Suprapubic skin (tissue), 4 donors: ENCODE measurements around the gene TLR6. TPM values are rescaled to one million over a fixed set of nuclear protein-coding genes. Genes with fewer than 3 reads are reported as not detected.

ENCODE experiments used
- DNase-seq, 2 donors: peaks; one replicate each; pipeline ENCODE4 v3.0.0-alpha.2; 2019; ENCODE audit warnings: low spot score in 2 of 2
- H3K27ac ChIP-seq: fragments of 200-600 bp; sonication (generic); one replicate; pipeline ENCODE4 v1.5.1; 2019
- H3K27me3 ChIP-seq: fragments of 200-600 bp; sonication (generic); one replicate; pipeline ENCODE4 v1.5.1; 2019
- H3K36me3 ChIP-seq: fragments of 200-600 bp; sonication (generic); one replicate; pipeline ENCODE4 v1.5.1; 2019
- H3K4me1 ChIP-seq: fragments of 200-600 bp; sonication (generic); one replicate; pipeline ENCODE4 v1.5.1; 2019
- H3K4me3 ChIP-seq: fragments of 200-600 bp; sonication (generic); one replicate; pipeline ENCODE4 v1.5.1; 2019; ENCODE audit warnings: mild to moderate bottlenecking
- H3K9me3 ChIP-seq: fragments of 200-600 bp; sonication (generic); one replicate; pipeline ENCODE4 v1.5.1; 2019
- CTCF ChIP-seq, 2 donors: fragments of 200-600 bp in 1 of 2; fragments of 450-650 bp in 1 of 2; sonication (generic) in 1 of 2; IDR thresholded peaks; one replicate each; pipeline ENCODE4 v1.5.1; 2016 to 2019; ENCODE audit warnings: antibody characterized with exemption in 2 of 2, mild to moderate bottlenecking in 1 of 2, moderate library complexity in 1 of 2
- EP300 ChIP-seq: sonication (generic); formaldehyde crosslinking; IDR thresholded peaks from one replicate; pipeline ENCODE4 v1.6.1; 2017; ENCODE audit warnings: antibody characterized with exemption
- POLR2A ChIP-seq, 2 donors: fragments of 450-650 bp; IDR thresholded peaks; one replicate each; pipeline ENCODE4 v1.6.1; 2017; ENCODE audit warnings: antibody characterized with exemption in 2 of 2, mild to moderate bottlenecking in 2 of 2, moderate library complexity in 2 of 2
- POLR2AphosphoS5 ChIP-seq, 3 donors: sonication (generic); formaldehyde crosslinking; IDR thresholded peaks; one replicate each; pipeline ENCODE4 v1.6.1; 2017; ENCODE audit warnings: antibody characterized with exemption in 3 of 3
- WGBS: methylation state at CpG from one replicate; pipeline ENCODE4 v1.1.5; 2018; 5-methylcytosine and 5-hydroxymethylcytosine counted together
- total RNA-seq, 4 donors: library from RNA; depleted of rRNA; stranded (reverse); fragments of >200 nt; gene quantifications; one replicate each; pipeline ENCODE4 v1.1.0, GENCODE V29; 2016

TLR6 gene
- total RNA-seq, 4 donors from 2014 or later = 2.1 to 6.4 (median 2.5) TPM

DNA sequence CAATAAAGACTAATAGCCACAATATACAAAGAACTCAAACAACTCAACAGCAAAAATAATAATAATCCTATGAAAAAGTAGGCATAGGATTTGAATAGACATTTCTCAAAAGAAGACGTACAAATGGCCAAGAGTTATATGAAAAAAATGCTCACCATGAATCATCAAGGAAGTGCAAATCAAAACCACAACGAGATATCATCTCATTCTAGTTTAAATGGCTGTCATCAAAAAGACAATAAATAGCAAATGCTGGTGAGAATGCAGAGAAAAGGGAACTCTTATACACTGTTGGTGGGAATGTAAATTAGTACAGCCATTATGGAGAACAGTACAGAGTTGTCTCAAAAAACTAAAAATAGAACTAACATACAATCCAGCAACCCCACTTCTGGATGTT is 18.8 kb downstream of the TLR6 start:
- 28% methylated on average over 2 of the region's 2 CpGs for WGBS
- no peak for DNase-seq
- Histone ChIP-seq H3K27me3 (no peaks in the 10 kb centered on the region), H3K4me1 (no peaks in the 10 kb centered on the region), H3K4me3 (no peak overlapping the region), H3K9me3 (peaks cover 9% of the 10 kb centered on the region), H3K27ac (no peak overlapping the region), H3K36me3 (no peaks in the 10 kb centered on the region)
- TF ChIP-seq POLR2A (IDR thresholded peaks at IDR 0.05) (no peak), CTCF (IDR thresholded peaks at IDR 0.05) (no peak), EP300 (no peak), POLR2AphosphoS5 (IDR thresholded peaks at IDR 0.05) (no peak)

- H3K9me3 ChIP-seq = peaks cover 9% of the 10 kb centered on the region
- DNase-seq = no peak
- no peak overlapping the region for H3K27ac ChIP-seq
- no peaks in the 10 kb centered on the region for H3K36me3 ChIP-seq
- no peak overlapping the region for H3K4me3 ChIP-seq
- H3K4me1 ChIP-seq = no peaks in the 10 kb centered on the region
- no peak for TF ChIP-seq CTCF (IDR thresholded peaks at IDR 0.05)
- no peak for TF ChIP-seq POLR2AphosphoS5 (IDR thresholded peaks at IDR 0.05)
- TF ChIP-seq POLR2A (IDR thresholded peaks at IDR 0.05) = no peak
- no peaks in the 10 kb centered on the region for H3K27me3 ChIP-seq
Observed at GRCh38 chr4:38837334-38837733, 19.3 kb downstream of the TLR6 start.

- peaks cover 9% of the 10 kb centered on the region for H3K9me3 ChIP-seq
- WGBS = 94% methylated on average over 4 of the region's 4 CpGs
- H3K4me1 ChIP-seq = no peaks in the 10 kb centered on the region
- no peak overlapping the region for H3K27ac ChIP-seq
- H3K36me3 ChIP-seq = no peaks in the 10 kb centered on the region
- DNase-seq = no peak
- no peak for TF ChIP-seq EP300
- TF ChIP-seq POLR2A (IDR thresholded peaks at IDR 0.05) = no peak
- no peak for TF ChIP-seq POLR2AphosphoS5 (IDR thresholded peaks at IDR 0.05)
- TF ChIP-seq CTCF (IDR thresholded peaks at IDR 0.05) = no peak
- H3K27me3 ChIP-seq = no peaks in the 10 kb centered on the region
- no peak overlapping the region for H3K4me3 ChIP-seq
Observed at GRCh38 chr4:38834570-38834969, 22.0 kb downstream of the TLR6 start.

DNA sequence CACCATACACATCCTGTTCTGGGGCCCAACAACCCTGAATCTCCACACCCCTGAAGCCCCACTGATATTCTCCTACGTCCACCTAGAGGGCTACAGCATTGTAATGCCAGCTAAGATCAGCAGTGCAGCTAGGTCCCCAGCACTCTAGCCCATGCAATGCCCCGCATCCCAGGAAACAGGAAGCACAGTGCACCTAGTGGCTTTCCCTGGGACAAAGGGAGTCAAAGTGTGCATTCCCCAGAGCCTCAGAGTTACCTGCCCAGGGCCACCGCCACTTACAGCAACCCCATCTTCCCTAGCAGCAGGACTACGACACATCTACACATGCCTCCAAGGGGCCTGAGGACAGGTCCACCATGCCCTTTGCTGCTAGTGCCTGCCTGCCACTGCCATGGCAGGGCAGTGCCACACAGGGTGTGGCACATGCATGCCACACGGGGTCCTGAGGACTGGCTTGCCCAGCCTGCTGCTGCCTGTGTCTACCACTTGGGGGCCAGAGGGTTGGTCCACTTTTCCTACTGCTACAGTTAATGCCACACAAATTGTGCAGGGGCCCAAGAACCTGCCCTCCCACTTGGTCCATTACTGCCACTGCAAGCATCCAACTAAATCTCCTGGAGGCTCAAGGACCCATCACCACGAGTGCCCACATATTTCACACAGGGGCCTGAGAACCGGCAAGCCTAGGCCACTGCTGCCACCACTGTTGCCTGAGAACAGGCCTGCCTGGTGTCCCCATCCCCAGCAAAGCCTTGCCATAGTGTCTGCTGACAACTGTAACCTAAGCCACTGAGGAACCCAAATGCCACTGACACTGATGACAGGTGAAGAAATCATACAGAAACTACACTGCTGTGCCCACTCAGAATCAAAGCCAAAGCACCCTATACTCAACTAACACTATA is 23.7 kb downstream of the TLR6 start:
- H3K4me1 ChIP-seq = no peaks in the 10 kb centered on the region
- DNase-seq = no peak
- 97% methylated on average over 5 of the region's 7 CpGs for WGBS
- H3K27me3 ChIP-seq = no peaks in the 10 kb centered on the region
- TF ChIP-seq POLR2AphosphoS5 (IDR thresholded peaks at IDR 0.05) (no peak), POLR2A (IDR thresholded peaks at IDR 0.05) (no peak)
- H3K27ac ChIP-seq = no peak overlapping the region
- H3K9me3 ChIP-seq = peaks cover 9% of the 10 kb centered on the region
- no peaks in the 10 kb centered on the region for H3K36me3 ChIP-seq
- no peak overlapping the region for H3K4me3 ChIP-seq

DNA sequence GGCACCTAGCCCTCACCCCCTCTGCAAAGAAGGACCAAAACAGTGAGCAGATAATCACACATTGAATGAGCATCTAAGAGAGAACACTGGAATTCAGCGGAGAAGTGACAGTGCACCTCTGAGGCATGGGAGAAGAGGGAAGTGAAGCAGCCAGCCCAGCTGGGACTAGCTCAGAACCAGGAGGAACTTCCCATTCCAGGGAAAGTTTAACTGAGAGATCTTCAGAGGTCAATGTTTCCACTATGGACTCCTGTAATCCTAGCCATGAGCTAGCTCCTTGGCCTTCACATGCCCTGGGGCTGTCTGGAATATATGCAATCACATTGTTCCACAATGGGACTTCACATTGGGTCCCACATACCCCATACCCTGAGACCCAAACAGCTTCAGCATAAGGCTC is 24.4 kb downstream of the TLR6 start:
- DNase-seq = no peak
- Histone ChIP-seq H3K27ac (no peak overlapping the region), H3K9me3 (peaks cover 9% of the 10 kb centered on the region), H3K4me1 (no peaks in the 10 kb centered on the region), H3K4me3 (no peak overlapping the region), H3K36me3 (no peaks in the 10 kb centered on the region), H3K27me3 (no peaks in the 10 kb centered on the region)
- WGBS = 92% methylated on average over 1 of the region's 1 CpG
- TF ChIP-seq POLR2AphosphoS5 (IDR thresholded peaks at IDR 0.05) (no peak), CTCF (IDR thresholded peaks at IDR 0.05) (no peak), POLR2A (IDR thresholded peaks at IDR 0.05) (no peak), EP300 (no peak)
